HG03135 (cell line): ENCODE results near the gene CUTC.

Experiments
- ATAC-seq: cut with Tn5 transposase; IDR thresholded peaks from one replicate; pipeline ENCODE4 v1.9.1; 2021; ENCODE audit warnings: mild to moderate bottlenecking, moderate library complexity; ENCODE audit not compliant: unreplicated experiment

CUTC gene

DNA sequence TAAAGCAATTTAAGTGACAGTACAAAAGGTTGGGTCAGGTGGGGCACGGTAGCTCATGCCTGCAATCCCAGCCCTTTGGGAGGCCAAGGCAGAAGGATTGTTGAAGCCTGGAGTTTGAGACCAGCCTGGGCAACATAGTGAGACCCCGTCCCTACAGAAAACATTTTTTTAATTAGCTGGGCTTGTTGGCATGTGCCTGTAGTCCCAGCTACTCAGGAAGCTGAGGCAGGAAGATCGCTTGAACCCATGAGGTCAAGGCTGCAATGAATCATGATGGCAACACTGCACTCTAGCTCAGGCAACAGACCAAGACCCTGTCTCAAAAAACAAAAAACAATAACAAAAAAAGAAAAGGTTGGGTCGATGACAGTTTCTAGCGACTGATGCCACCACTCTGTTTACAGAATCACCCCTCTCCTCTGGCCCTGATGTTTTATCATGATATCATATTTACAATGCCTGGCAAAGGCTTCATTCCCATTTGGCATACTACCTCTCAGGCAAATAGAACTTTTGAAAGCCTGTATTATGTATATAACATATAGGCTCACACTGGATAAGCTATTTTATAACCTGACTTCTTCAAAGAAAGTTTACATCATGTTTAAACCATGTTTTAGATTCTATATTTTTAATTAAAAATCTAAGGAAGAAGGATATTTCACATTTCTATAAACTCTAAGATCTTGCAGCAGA, 49.8 kb downstream of the CUTC start:
- ATAC-seq, result no peak

DNA sequence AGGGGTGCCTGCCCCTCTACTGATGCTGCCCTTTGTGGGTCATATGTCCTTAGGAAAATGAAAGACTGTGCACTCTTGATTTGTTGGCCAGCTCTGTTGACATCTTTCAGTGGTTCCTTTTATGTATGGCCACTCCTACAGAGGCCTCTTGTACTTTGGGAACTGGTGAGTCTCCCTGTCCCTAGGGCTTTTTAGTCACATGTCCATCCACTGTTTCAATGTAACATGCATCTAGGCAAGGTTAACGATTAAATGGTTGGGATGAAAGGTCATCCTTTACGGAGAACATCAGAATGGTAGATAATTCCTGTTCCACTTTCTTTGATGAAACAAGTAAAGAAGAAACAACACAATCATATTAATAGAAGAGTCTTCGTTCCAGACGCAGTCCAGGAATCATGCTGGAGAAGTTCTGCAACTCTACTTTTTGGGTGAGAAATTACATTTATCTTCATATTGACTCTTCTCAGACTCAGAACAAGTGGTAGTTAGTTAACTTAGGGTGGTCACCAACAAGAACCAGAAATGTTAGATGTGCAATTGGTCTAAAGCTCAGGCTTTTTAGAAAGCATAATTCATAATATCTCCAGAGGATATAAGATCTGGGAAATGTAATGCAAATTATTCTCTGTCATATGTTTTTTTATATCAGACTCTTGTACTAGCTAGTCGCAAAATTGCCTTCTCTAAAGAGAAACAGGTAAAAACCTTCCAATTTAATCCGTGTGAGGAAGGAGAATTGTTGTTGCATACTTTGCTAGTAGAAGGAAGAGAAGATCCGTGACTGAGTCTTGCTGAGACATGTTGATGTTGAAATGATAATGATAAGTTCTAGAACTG, 50.6 kb downstream of the CUTC start, which contains the start of gene ABCC2:
Gene ABCC2 (plus strand): TSS at position 194 of the 840 bp plus-strand sequence. CDS start 205 bp downstream, at position 399.
- no peak for ATAC-seq

DNA sequence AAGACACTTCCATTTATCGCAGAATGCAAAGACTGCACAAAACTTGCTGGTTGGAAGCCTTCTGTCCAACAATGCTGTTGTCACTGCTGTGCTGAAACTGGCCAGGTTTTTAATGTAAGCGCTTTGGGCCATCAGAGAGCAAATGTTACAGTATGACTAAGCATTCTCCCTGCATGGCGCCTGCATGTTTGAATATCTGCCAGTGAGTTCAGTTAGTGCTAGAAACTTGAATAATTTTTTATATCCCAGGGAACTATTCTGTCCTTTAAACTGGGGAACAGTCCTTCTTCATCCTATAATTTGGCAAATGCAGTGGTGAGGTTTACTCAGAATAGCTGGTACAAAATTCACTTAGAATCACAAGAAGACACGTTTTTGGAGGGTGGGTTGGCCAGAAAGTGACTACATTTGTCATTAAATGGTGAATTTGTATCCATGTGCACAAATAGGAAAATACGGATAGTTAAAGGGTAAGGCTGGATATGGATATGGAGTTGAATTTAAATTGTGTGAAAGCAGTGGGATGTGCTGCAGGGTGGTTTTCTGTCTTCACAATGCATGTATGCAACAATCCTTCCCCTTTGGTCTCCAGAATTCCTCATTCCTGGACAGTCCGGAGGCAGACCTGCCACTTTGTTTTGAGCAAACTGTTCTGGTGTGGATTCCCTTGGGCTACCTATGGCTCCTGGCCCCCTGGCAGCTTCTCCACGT, 52.1 kb downstream of the CUTC start:
- no peak for ATAC-seq

DNA sequence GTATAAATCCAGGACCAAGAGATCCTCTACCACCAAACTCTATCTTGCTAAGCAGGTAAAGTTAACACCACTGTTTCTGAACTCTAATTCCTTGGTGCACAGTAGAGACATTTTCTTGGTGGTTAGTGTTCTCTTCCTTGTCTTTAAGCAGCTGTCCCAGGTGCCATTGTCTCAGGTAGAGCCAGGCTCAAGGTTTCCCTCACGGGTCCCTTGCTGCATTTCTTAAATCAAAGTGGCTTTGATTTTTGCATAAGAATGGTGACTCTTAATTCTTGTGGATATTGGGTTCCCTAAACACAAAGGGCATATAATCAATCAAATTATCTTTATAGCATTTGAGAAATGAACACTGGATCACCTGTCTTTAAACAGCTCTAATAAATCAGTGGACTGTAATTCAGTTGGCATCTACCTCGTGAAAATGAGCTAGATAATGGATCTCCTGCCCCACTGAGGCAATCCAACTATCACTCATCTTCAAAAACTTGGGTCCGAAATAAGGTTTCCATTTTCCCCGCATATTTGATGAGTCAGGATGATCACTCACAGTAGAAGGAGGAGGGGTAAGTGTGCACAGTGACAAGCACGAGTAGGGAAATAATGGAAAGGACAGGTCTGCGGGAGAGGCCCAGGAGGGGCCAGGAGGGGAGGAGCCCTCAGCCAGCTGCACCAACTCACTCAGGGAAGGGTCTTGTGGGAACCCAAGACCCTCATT, 52.9 kb downstream of the CUTC start:
- no peak for ATAC-seq

DNA sequence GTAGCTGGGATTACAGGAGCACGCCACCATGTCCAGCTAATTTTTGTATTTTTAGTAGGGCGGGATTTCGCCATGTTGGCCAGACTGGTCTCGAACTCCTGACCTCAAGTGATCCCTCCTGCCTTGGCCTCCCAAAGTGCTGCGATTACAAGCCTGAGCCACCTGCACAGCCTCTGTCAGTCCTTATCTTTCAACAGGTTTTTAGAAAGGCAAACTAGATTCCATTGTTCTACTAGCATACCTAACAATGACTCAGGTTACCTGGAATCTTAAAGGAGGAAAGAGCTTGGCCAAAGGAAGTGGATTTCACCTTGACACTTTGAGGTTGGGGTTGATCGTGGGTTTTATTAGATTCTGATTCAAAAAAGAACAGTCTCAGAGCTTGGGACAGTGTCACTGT, 53.6 kb downstream of the CUTC start:
- no peak for ATAC-seq

DNA sequence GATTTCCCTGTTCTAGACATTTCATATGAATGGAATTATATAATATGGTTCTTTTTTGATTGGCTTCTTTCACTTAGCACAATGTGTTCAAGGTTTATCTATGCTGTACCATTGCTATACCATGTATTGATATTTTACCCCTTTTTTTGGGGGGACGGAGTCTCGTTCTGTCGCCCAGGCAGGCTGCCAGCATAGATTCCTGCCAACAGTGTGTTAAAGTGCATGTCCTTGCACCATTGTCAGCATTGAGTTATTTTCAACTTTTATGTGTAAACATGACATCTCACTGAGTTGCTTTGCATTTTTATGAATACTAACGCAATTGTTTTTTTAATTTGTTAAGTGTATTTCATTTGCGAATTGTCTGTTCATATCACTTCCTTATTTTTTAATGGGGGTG, 55.3 kb downstream of the CUTC start:
- no peak for ATAC-seq

DNA sequence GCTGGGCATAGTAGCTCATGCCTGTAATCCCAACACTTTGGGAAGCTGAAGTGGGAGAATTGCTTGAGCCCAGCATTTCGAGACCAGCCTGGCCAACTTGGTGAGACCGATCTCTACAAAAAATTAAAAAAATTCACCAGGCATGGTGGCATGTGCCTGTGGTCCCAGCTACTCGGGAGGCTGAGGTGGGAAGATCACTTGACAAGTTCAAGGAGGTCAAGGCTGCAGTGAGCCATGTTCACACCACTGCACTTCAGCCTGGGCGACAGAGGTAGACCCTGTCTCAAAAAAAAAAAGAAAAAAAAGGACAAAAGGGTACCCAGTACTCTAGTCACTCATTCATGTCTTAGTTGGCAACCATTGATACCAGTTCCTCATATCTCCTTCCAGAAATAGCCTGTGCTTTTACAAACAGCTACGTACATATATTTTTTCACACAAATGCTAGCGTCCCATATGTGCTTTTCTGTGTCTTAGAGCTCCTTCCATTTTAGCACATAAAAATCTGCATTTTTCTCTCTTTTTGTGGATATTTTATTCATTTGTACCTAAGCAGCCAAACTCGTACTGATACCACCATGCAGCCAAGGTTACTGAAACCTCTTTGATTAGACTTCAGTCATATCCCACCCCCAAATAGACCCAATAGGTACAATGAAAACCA, 55.9 kb downstream of the CUTC start:
- ATAC-seq, result no peak

DNA sequence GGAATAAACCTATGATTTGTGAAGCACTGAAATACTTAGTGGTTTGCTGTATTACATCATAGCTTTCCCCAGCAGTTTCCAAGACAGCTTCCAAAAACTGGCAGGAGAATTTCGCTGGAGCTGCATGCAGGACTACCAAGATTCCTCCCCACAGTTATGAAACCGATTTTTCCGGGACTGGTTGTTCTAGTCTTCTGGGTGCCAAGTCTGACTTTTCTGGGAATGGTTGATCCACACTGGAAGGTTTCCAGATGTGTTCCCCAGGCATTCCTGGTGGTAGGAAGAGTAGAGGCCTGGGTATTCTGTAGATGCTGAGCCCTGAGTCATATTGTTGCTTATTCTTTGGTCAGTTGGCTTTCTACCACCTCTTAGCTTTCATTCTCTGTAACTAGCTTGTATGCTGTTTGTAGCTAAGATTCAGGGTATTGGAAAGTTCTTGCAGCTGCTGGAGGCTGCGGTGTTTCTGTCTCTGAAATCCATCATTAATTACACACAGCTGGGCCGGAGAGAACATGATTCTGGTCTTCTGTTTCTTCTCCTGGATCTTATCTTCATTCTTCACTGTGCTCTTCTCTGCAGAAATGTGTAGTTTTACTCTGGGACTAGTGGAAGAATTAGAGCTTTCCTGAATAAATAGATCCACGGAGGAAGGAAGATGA, 56.7 kb downstream of the CUTC start:
- no peak for ATAC-seq

DNA sequence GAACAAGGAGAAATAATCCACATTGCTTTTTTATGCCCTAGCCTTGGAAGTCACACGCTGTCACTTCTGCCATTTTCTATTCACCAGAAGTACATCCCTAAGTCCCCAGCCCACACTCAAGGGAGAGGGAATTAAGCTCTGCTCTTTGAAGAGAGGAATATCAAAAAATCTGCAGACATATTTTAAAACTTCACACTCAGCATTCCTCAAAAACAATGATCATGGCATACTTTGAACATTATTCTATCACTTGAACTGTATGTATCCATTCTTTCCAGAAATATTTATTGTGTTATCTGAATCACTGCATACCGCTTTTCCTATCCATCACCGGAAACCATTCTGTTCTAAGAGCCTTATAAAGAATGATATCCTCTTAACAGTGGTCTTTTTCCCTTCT, 59.8 kb downstream of the CUTC start:
- no peak for ATAC-seq

DNA sequence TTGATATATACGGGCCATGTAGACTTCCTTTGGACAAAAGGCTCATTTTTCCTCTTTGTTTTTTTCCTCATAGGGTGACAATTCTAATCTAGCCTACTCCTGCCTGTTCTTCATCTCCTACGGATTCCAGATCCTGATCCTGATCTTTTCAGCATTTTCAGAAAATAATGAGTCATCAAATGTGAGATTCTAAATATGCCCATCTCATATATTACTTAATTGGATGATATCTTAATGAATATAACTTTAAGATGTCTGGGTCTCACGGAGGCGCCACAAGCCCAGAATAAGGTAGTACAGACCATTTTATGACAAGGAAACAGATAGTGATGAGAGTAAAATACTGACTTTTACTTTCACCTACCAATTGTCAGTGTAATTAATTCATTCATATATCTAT, 61.8 kb downstream of the CUTC start:
- ATAC-seq, result no peak

DNA sequence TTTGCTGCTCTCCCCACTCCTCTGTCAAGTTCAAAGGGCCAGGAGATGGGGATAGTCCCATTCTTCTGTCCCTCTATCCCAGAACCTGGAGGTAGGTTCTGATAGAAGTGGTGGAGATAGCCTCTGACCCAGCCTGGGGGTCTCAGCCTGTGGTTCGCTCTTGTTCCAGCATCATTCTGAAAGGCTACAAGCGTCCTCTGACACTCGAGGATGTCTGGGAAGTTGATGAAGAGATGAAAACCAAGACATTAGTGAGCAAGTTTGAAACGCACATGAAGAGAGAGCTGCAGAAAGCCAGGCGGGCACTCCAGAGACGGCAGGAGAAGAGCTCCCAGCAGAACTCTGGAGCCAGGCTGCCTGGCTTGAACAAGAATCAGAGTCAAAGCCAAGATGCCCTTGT, 64.9 kb downstream of the CUTC start:
- ATAC-seq, result no peak

DNA sequence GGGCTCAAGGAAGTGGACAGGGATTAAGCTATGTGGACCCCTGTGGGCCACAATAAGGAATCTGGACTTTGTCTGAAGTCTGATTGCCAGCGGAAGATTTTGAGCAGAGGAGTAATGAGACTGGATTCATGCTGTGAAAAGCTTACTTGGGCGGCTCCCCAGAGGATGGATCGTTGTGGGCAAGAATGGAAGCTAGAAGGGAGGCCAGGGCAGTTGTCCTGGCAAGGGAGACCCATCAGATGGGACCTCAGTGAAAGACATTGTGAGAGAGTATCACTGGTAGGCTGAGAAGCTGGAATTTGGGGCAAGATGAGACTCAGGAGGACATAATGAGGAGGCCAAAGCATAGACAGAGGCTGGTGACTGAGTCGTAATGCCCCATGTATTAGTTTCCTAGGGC, 66.0 kb downstream of the CUTC start:
- no peak for ATAC-seq

DNA sequence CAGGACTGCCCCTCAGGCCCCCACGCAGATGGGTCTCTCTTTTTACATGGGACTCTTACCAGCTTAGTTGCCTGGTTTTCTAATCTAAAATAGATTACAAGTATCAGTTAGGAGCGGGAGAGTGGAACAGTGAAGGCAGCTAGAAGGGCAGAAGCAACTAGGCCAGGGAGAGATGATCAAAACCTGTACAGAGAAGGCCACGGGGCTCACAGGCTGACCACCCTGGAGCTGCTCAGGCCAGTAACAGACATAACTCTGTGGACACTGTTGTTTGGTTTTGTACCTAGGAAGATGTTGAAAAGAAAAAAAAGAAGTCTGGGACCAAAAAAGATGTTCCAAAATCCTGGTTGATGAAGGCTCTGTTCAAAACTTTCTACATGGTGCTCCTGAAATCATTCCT, 66.9 kb downstream of the CUTC start:
- ATAC-seq, result no peak

DNA sequence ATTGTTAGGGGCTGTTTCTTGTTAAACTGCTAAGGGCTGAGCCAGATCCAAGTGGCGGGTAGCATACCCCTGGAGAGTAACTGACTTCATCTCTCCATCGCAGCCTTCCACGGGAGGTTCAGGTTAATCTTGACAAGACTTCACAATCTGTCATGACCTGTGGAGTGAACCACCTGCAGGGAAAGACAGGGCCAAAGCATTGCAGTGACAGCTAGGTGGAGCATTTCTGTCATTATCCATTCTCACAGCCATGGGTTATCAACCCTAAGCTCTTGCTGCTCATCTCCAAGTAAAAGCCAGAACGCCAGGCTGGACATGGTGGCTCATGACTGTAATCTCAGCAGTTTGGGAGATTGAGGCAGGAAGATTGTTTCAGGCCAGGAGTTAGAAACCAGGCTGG, 67.6 kb downstream of the CUTC start:
- no peak for ATAC-seq

DNA sequence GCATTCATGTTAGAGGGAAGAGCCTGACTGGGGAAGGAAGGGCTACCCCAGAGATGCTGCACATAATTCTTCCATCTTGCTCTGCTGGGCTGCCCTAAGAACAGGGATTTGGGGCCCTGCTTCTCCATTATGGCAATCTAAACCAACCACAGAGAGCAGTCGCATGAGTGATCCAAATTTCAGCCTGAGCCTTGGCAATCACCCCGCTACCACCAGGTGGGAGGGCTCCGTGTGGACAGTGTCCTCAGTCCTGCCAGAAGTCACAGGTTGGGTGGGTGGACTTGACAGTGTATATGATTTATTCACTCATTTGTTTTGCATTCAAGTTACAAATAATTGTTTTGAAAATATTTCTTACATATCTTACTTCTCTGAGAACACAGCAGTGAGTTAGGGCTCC, 72.4 kb downstream of the CUTC start:
- ATAC-seq, result no peak

DNA sequence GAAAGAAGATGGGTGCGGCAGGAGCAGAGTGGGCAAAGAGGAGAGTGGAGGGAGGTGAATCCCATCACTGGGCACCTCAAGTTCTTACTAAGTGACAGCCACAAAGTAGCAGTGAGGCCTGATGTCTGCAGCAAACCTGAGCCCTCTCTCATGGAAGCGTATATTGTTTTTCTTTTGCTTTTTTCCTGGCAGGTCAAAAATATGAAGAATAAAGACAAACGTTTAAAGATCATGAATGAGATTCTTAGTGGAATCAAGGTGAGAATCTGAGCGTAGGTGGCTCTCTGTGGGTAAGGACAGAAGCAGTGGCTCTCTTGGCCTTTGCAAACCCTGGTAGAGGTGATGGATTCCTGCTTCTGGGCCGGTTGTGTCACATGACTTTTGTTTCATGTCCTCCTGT, 73.2 kb downstream of the CUTC start:
- no peak for ATAC-seq
